NCI-H748 treated with DMSO at 0.1 percent for 48 hours (cell line): ENCODE measurements around the gene TAP2.

Source experiments
- DNase-seq: peaks from one replicate; lab custom pipeline; 2025; lab: John Stamatoyannopoulos, UW

The TAP2 gene

GRCh38 chr6:32792901-32793435 lies 45.6 kb downstream of the TAP2 start:
- DNase-seq, result no peak

DNA sequence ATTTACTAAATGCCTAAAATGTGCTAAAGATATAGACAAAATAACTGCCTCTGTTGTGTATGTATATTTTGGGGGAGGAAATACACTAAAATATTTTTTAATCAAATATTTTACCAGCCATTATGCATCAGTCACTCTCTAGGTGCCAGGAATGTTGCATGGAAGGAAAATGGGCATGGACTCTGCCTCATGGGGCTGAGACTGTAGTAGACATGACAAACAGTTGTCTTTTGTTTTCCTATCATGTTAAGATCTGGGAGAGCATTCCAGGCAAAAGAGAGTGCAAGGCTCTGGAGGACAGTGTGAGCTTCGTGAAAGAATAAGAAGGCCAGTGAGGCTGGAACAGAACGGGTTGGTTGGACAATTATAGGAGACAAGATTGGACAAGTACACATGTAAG lies 48.2 kb downstream of the TAP2 start:
- DNase-seq, result no peak
